ENCODE data around the gene CDH15. TPM values are rescaled to one million over a fixed set of nuclear protein-coding genes. Genes with fewer than 3 reads are reported as not detected.

CDH15 gene
- total RNA-seq, 1 donor from 2014 or later = 0.35 TPM

GRCh38 chr16:89135166-89135565 lies 36.4 kb upstream of the CDH15 start:
- H3K4me1 Mint-ChIP-seq (ENCODE audit: unreplicated experiment) = no peaks in the 10 kb centered on the region
- H3K9me3 Mint-ChIP-seq (ENCODE audit: unreplicated experiment) = peaks cover 6% of the 10 kb centered on the region
- H3K27me3 Mint-ChIP-seq (ENCODE audit: unreplicated experiment) = no peaks in the 10 kb centered on the region
- H3K4me3 Mint-ChIP-seq (ENCODE audit: unreplicated experiment) = no peak overlapping the region
- no peak for TF ChIP-seq CTCF (IDR thresholded peaks at IDR 0.05)
- peaks cover 20% of the 10 kb centered on the region for H3K36me3 Mint-ChIP-seq (ENCODE audit: unreplicated experiment)
- no peak overlapping the region for H3K27ac Mint-ChIP-seq (ENCODE audit: unreplicated experiment)
- DNase-seq (ENCODE audit: extremely low spot score, unreplicated experiment) = no peak

GRCh38 chr16:89135971-89136765 lies 35.4 kb upstream of the CDH15 start:
- H3K4me3 Mint-ChIP-seq (ENCODE audit: unreplicated experiment) = no peak overlapping the region
- H3K27ac Mint-ChIP-seq (ENCODE audit: unreplicated experiment) = no peak overlapping the region
- no peak for TF ChIP-seq CTCF (IDR thresholded peaks at IDR 0.05)
- H3K4me1 Mint-ChIP-seq (ENCODE audit: unreplicated experiment) = no peaks in the 10 kb centered on the region
- no peaks in the 10 kb centered on the region for H3K27me3 Mint-ChIP-seq (ENCODE audit: unreplicated experiment)
- no peaks in the 10 kb centered on the region for H3K9me3 Mint-ChIP-seq (ENCODE audit: unreplicated experiment)
- peaks cover 15% of the 10 kb centered on the region for H3K36me3 Mint-ChIP-seq (ENCODE audit: unreplicated experiment)
- no peak for DNase-seq (ENCODE audit: extremely low spot score, unreplicated experiment)

- H3K27me3 Mint-ChIP-seq (ENCODE audit: unreplicated experiment) = no peaks in the 10 kb centered on the region
- TF ChIP-seq CTCF (IDR thresholded peaks at IDR 0.05) = no peak
- H3K36me3 Mint-ChIP-seq (ENCODE audit: unreplicated experiment) = peaks cover 11% of the 10 kb centered on the region
- H3K4me3 Mint-ChIP-seq (ENCODE audit: unreplicated experiment) = no peak overlapping the region
- no peaks in the 10 kb centered on the region for H3K9me3 Mint-ChIP-seq (ENCODE audit: unreplicated experiment)
- no peak overlapping the region for H3K27ac Mint-ChIP-seq (ENCODE audit: unreplicated experiment)
- H3K4me1 Mint-ChIP-seq (ENCODE audit: unreplicated experiment) = no peaks in the 10 kb centered on the region
- no peak for DNase-seq (ENCODE audit: extremely low spot score, unreplicated experiment)
These were observed 34.6 kb upstream of the CDH15 start for GRCh38 chr16:89136931-89137330.

GRCh38 chr16:89137666-89138512 lies 33.7 kb upstream of the CDH15 start:
- Mint-ChIP-seq H3K9me3 (ENCODE audit: unreplicated experiment) (no peaks in the 10 kb centered on the region), H3K27ac (ENCODE audit: unreplicated experiment) (no peak overlapping the region), H3K27me3 (ENCODE audit: unreplicated experiment) (no peaks in the 10 kb centered on the region), H3K4me3 (ENCODE audit: unreplicated experiment) (no peak overlapping the region), H3K4me1 (ENCODE audit: unreplicated experiment) (no peaks in the 10 kb centered on the region), H3K36me3 (ENCODE audit: unreplicated experiment) (peaks cover 11% of the 10 kb centered on the region)
- no peak for TF ChIP-seq CTCF (IDR thresholded peaks at IDR 0.05)
- DNase-seq (ENCODE audit: extremely low spot score, unreplicated experiment) = no peak

- no peak overlapping the region for H3K27ac Mint-ChIP-seq (ENCODE audit: unreplicated experiment)
- H3K27me3 Mint-ChIP-seq (ENCODE audit: unreplicated experiment) = no peaks in the 10 kb centered on the region
- no peak overlapping the region for H3K4me3 Mint-ChIP-seq (ENCODE audit: unreplicated experiment)
- peaks cover 11% of the 10 kb centered on the region for H3K36me3 Mint-ChIP-seq (ENCODE audit: unreplicated experiment)
- TF ChIP-seq CTCF (IDR thresholded peaks at IDR 0.05) = no peak
- no peak for DNase-seq (ENCODE audit: extremely low spot score, unreplicated experiment)
- H3K9me3 Mint-ChIP-seq (ENCODE audit: unreplicated experiment) = no peaks in the 10 kb centered on the region
- no peaks in the 10 kb centered on the region for H3K4me1 Mint-ChIP-seq (ENCODE audit: unreplicated experiment)
These were observed 33.1 kb upstream of the CDH15 start for GRCh38 chr16:89138513-89138795.

Measured in osteocyte (in vitro differentiated cells).